GM06990 (cell line): ENCODE data around the gene TMEM163.

Source experiments
- DNase-seq: peaks from one replicate; pipeline ENCODE4 v3.0.0-alpha.2; 2011; ENCODE audit not compliant: insufficient read length; ENCODE audit errors: extremely low read depth
- H3K27me3 ChIP-seq: replicated peaks from 2 replicates; pipeline ENCODE4 v1.6.0; 2011; ENCODE audit warnings: low read length; ENCODE audit not compliant: control insufficient read depth, insufficient read depth
- H3K36me3 ChIP-seq: 2 replicates; pipeline ENCODE4 v1.5.1; 2011; ENCODE audit warnings: low read length; ENCODE audit not compliant: control insufficient read depth, insufficient read depth
- H3K4me3 ChIP-seq: replicated peaks from 2 replicates; pipeline ENCODE4 v1.5.1; 2011; ENCODE audit warnings: low read depth, mild to moderate bottlenecking, control low read depth, low read length
- TF ChIP-seq, protein P1 (sequence below): IDR thresholded peaks from 2 replicates; pipeline ENCODE4 v1.5.1; 2011; ENCODE audit warnings: low read length, control low read depth, mild to moderate bottlenecking, inconsistent platforms; ENCODE audit not compliant: insufficient read depth, poor library complexity, severe bottlenecking

Gene TMEM163

DNA sequence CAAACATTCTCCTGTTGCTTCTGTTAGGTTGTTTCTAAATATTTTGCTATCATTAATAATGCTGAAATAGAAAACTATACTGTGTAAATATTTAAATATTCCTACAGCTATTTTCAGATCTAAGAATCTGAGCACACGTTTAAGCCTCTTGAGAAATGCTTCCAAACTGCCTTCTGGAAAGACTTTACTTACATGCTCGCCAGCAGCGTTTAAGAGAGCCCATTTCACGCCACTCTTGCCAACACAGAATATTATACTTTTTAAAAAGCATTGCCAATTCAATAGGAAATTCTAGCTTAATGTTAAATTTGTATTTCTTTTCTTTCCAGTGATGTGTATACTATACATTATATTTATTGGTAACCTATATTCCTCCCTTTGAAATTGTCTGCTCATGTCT, 92.0 kb downstream of the TMEM163 start:
- H3K4me3 ChIP-seq: no peak overlapping the region
- H3K36me3 ChIP-seq: no peaks in the 10 kb centered on the region
- DNase-seq: no peak
- H3K27me3 ChIP-seq: no peaks in the 10 kb centered on the region
- TF ChIP-seq, protein P1, sequence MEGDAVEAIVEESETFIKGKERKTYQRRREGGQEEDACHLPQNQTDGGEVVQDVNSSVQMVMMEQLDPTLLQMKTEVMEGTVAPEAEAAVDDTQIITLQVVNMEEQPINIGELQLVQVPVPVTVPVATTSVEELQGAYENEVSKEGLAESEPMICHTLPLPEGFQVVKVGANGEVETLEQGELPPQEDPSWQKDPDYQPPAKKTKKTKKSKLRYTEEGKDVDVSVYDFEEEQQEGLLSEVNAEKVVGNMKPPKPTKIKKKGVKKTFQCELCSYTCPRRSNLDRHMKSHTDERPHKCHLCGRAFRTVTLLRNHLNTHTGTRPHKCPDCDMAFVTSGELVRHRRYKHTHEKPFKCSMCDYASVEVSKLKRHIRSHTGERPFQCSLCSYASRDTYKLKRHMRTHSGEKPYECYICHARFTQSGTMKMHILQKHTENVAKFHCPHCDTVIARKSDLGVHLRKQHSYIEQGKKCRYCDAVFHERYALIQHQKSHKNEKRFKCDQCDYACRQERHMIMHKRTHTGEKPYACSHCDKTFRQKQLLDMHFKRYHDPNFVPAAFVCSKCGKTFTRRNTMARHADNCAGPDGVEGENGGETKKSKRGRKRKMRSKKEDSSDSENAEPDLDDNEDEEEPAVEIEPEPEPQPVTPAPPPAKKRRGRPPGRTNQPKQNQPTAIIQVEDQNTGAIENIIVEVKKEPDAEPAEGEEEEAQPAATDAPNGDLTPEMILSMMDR: no peak

DNA sequence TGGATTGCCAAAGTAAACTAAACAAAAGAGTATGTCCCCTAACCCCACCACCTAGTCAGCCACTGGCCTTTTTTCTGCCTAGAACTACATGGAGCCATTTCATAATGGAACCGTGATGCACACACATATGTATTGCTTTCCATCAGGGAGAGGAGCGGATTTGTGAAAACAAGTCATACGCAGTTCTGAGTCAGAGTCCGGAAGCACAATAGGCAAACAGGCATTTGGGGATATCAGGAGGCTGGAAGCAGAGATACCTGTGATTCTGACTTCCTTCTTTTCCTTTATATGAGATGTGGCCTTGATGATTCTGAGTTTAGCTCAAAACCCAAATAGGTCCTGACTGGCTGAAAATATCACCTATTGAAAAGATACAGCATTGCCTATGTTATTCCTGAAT, 93.5 kb downstream of the TMEM163 start:
- TF ChIP-seq, protein P1: no peak
- Histone ChIP-seq H3K36me3 (no peaks in the 10 kb centered on the region), H3K27me3 (no peaks in the 10 kb centered on the region), H3K4me3 (no peak overlapping the region)
- DNase-seq: no peak

DNA sequence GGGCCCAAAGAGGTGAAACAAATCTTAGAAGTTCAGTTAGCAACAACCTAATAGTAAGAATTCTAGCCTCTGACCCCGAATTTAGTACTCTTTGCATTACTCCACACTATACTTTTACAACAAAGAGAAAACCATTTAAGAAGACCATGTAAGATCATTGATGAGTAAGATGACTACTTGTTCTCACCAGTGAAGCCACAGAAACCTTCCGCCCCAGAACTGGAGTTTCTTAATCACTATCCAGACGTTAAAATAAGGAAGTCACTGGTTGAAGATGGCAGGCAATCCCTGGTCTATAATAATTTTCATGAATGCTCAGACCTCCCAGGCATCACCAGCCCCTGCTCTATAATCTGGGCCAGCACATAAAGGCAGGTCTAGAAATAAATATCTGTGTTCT, 95.0 kb downstream of the TMEM163 start:
- no peaks in the 10 kb centered on the region for H3K27me3 ChIP-seq
- TF ChIP-seq, protein P1: no peak
- H3K36me3 ChIP-seq: no peaks in the 10 kb centered on the region
- DNase-seq: peak; percentile 62
- H3K4me3 ChIP-seq: no peak overlapping the region

DNA sequence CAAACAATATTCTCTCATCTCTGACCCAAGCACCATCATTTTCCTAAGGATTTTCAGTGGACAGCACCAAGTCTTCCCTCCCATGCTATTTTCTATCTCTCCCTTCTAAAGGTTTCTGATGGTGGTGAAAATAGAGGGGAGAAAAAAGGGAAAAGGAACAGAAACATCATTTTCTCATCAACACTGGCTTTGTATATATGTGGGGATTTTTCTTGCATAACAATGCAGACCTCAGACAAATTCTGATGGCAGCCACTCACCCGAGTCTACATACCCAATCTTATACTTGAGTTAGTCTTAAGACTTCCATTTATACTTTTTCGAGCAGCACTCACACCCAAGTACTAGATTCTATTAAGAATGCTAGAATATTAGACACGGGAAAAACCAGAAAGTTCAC, 95.8 kb downstream of the TMEM163 start:
- TF ChIP-seq, protein P1: no peak
- no peak overlapping the region for H3K4me3 ChIP-seq

DNA sequence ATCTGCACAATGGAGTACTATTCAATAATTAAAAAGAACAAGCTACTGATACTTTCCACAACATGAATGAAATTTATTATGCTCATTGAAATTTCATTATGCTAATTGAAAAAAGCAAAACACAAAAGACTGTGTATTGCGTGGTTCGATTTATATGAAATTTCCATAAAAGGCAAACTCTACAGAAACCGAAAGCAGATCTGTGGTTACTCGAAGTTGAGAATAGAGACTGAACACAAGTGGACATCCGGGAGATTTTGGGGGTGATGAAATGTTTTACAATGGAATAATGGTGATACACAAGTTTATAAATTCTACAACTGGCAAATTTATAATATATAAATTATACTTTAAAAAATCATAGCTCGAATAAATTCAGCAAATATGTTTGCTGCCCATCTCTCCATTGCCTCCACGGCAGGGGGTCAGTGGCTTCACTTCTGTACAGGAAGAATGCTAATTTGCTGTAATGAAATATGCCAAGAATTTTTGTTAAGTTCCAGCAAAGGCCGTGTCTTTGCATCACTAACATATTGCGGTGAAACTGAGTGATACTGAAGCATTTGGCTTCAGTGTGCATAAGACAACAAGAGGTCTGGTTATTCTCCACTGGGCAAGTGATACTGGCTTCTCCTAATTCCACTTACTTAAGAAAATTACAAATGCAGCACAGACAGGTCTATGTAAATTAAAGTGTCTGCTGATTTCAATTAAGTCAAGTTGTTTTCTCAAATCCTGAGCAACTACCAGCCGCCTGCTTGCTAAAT, 96.7 kb downstream of the TMEM163 start:
- Histone ChIP-seq H3K36me3 (no peaks in the 10 kb centered on the region), H3K4me3 (no peak overlapping the region), H3K27me3 (no peaks in the 10 kb centered on the region)
- DNase-seq: no peak
- TF ChIP-seq, protein P1: no peak

More for the DNA sequence above, 95.8 kb downstream of the TMEM163 start:
- no peak for DNase-seq
- Histone ChIP-seq H3K36me3 (no peaks in the 10 kb centered on the region), H3K27me3 (no peaks in the 10 kb centered on the region)
